HG03558 (cell line): Measurements from ENCODE around the gene HDAC9.
"Not testable (repeated sequence)": the region's sequence is repeated elsewhere in the genome, so short reads cannot be mapped to it uniquely, and the experiment has no call there.

Source experiments
- ATAC-seq: cut with Tn5 transposase; IDR thresholded peaks from one replicate; pipeline ENCODE4 v1.9.1; 2021; ENCODE audit warnings: moderate number of reproducible peaks; ENCODE audit not compliant: unreplicated experiment; ENCODE audit errors: extremely low read depth

HDAC9 gene

GRCh38 chr7:18990700-18991099 lies 495.2 kb downstream of the HDAC9 start:
- not testable (repeated sequence) for ATAC-seq

GRCh38 chr7:18993933-18994668 lies 498.6 kb downstream of the HDAC9 start:
- ATAC-seq: no peak

GRCh38 chr7:18995270-18995671 lies 499.7 kb downstream of the HDAC9 start:
- no peak for ATAC-seq

- ATAC-seq: no peak
Observed at GRCh38 chr7:18995811-18996426, 500.4 kb downstream of the HDAC9 start.

GRCh38 chr7:18996583-18996982 lies 501.0 kb downstream of the HDAC9 start:
- ATAC-seq: no peak

GRCh38 chr7:18997477-18998150 lies 502.1 kb downstream of the HDAC9 start:
- ATAC-seq: no peak

- no peak for ATAC-seq
Observed at GRCh38 chr7:19000410-19000809, 504.9 kb downstream of the HDAC9 start.

- no peak for ATAC-seq
Observed at GRCh38 chr7:19001854-19002253, 506.3 kb downstream of the HDAC9 start.

GRCh38 chr7:19009241-19009935 lies 513.8 kb downstream of the HDAC9 start:
- no peak for ATAC-seq

- ATAC-seq: no peak
Observed at GRCh38 chr7:19009936-19010280, 514.4 kb downstream of the HDAC9 start.

- no peak for ATAC-seq
Observed at GRCh38 chr7:19011212-19011611, 515.7 kb downstream of the HDAC9 start.

GRCh38 chr7:19015098-19015497 lies 519.5 kb downstream of the HDAC9 start:
- ATAC-seq: no peak

GRCh38 chr7:19016140-19016539 lies 520.6 kb downstream of the HDAC9 start:
- ATAC-seq: no peak

- ATAC-seq: no peak
Observed at GRCh38 chr7:19017374-19017773, 521.8 kb downstream of the HDAC9 start.

- ATAC-seq: no peak
Observed at GRCh38 chr7:19020062-19020461, 524.5 kb downstream of the HDAC9 start.

- no peak for ATAC-seq
Observed at GRCh38 chr7:19020711-19021110, 525.2 kb downstream of the HDAC9 start.

- ATAC-seq: no peak
Observed at GRCh38 chr7:19023477-19023876, 527.9 kb downstream of the HDAC9 start.

- no peak for ATAC-seq
Observed at GRCh38 chr7:19024261-19024660, 528.7 kb downstream of the HDAC9 start.

- ATAC-seq: no peak
Observed at GRCh38 chr7:19026888-19027287, 531.3 kb downstream of the HDAC9 start.

GRCh38 chr7:19030281-19030680 lies 534.7 kb downstream of the HDAC9 start:
- ATAC-seq: no peak

- not testable (repeated sequence) for ATAC-seq
Observed at GRCh38 chr7:19032942-19033341, 537.4 kb downstream of the HDAC9 start.
